Activated CD4-positive, CD25-positive, alpha-beta regulatory T cell treated with anti-CD3 and anti-CD28 coated beads, Interleukin-2, amount 50 U/mL, for 16 hours (primary cell): ENCODE data around the gene PIEZO2.
"Not testable (repeated sequence)": the region's sequence is repeated elsewhere in the genome, so short reads cannot be mapped to it uniquely, and the experiment has no call there.

Experiments
- DNase-seq: peaks from one replicate; pipeline ENCODE4 v3.0.0-alpha.2; 2020; ENCODE audit warnings: low read depth, low spot score

The PIEZO2 gene

DNA sequence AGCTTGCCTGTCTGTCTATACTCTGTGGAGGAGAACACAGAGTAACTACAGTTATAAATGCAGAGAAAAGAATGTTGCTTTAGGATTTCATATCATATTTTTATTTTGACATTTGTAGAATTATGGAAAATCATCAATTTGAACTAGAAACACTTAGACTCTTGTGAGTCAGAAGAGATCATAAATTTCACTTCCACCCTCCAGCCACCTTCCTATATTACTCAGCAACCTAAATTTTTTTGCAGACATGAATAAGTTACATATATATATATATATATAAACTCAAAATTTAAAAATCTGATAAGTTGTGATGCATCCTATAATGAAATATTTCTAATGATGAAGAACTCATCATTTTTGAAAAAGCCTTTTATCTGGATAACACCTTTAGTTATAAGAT lies 172.3 kb downstream of the PIEZO2 start:
- no peak for DNase-seq

DNA sequence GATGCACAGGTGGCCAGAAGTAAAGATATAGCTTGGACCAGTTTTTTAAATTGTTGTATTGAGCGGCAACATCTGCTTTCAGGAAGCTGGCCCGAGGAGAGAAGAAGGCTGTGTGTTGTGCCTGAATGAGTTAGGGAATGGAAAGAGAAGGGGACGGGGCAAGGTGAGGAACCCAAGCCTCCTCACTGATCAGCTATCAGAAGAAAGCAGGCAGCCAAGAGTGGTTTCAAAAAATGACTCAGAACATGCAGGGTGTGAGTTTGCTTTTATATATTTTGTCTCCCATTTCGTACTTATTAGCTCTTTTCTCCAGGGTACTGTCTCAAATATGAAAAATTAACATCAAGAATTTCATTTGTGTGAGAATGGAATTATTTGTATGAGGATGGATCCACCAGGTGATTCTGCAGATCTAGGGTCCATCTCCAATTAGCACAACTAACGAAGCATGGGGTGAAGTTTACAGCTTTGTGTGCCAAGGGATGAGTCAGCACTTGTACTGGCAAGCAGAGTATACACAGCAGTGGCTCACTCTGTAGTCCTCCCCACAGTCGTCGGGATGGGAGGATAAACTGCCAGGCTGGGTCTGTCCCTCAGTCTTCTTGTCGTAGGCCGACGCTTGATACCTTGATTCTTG lies 175.7 kb downstream of the PIEZO2 start:
- no peak for DNase-seq

DNA sequence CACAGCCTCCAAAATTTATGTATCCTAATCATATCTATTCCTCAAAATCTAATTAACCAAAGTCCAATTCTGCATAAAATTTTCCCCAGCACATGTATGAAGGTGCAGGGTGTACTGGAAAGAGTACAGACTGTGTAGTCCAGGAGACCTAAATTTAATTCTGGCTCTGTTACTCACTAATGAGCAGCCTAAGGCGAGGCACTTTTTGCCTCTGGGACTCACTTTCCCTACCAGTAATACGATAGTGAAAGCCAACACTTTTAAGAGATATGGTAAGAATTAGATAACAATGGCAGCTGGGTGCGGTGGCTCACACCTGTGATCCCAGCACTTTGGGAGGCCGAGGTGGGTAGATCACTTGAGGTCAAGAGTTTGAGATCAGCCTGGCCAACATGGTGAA lies 177.7 kb downstream of the PIEZO2 start:
- no peak for DNase-seq

DNA sequence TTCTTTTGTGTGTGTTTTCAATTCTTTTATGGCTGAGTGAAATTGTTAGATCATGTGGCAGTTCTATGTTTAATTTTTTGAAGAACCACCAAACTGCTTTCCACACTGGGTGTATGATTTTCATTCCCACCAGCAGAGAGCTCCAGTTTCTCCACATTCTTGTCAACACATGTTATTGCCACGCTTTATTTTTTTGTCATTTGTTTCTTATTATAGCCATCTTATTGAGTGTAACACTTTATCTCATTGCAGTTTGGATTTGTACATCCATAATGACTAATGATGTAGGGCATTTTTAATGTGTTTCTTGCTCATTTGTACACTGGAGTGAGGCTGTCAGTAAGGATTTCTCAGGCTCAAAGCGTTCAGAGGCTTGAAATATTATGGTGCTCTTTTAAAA lies 184.2 kb downstream of the PIEZO2 start:
- DNase-seq: no peak

DNA sequence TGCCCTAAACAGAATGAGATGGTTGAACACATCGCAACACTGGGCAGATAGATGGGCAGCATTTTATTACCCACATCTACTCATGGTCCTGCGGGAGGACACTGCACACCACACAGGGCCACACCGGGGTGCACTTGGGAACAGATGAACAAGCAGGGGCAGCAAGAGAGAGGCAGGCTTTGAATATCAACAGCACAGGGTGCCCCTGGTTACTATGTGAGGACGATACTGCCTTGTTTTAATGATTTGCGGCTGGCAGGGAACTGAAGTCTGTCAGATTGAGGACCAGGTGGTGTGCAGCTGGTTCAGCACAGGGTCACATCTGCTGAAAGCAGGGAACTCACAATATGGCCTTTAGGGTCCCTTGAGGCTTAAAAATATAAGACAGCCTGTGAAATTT lies 195.7 kb downstream of the PIEZO2 start:
- DNase-seq: no peak

DNA sequence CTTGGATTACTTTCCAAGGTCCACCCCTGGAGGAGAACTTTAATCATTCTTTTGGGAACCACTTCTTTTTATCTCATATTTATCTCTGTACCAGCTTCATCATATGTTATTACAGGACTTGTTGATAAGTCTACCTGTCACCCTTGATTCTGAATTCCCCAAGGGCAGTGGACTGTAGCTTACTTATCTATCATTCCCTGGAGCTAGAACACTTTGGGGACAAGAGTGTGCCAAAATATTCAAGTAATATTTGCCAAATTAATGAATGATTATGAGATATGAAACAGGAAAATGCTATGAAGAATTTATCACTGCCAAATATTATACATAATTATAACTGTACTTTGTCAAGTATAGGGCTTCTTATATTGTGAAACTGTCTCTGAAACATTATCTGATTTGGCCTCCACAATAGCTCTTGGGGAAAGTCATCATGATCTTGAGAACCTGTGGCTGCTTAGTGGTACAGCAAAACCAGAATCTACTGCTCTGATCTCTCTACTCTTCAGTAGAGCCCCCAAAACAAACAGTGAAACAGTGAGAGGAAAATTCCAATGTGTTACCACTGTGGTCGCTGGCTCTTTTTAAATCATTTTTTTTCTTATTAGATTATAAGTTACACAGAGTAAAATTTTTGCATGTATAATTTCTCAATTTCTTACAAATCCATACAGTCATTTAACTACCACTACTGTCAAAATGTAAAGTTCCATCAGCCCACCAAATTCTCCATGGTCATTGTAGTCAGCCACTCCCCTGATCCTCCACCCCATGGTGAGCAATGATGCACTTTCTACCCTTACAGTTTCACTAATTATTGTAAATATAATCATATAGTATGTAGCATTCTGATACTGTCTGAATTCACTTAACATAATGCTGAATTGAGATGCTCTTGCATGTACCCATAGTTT lies 197.5 kb downstream of the PIEZO2 start:
- no peak for DNase-seq

DNA sequence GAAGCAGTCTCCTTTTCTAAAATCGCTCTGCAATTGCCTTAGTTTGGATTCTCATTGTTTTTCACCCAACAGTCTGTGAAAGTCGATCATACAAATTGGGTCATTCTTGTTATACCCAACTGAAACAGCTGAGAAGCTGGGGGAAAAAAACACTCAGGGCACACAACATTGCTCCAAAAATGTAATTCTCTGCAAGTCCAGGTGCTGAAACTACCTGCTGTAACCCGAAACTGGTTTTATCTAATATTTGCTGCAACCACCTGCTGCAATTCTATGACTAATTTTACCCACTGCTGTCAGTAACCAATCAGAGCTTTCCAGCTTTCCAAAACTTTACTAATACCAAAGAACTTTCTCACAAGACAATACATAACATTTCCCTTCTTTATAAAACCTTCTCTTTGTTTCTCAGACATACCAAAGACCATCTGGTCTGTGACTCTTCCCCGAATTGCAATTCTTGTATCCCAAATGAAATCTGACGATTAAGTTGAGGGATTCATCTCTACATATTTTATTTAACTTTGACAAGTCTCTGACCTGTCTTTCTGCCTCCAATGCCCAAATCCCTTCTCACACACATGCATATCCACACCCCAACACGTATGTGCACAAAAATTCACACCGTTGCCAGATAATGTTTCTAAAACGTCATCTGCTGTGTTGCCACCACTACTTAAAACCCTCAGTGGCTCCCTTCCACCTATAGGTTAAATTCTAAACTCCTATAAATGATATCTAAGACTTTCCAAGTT lies 198.3 kb downstream of the PIEZO2 start:
- no peak for DNase-seq

DNA sequence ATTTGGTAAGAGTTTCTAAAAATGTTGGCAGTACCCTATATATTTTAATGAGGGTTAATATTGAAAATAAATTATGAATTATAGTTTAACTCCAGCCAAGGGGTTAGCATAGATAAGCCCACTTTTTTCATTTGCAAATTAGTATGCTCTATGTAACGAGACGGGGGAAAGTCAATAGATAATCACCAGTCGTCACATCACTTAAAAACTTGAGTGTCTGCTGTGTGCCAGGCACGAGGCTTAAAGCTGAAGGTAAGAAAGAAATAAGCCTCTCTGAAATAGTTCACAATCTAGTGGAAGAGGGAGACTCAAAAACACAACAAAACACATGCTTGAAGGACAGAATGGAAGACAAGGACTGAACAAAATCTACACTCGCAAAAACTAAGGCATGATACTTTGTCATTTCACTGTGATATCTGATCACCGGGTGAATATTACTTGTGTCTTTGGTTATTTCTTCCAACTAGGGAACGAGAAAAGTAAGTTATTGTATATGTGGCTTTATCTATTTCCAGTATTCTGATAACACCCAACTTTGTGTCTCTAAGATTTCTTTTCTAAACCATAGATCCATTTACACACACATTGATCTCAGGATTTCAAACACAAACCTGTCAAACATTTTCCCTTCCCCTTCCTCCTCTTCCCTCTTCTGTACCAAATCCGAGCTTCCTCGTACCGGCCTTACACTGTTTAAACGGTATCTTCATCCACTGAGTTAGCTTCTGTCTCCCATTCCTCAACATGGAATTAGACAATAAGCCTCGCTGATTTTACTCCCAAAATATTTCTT lies 199.1 kb downstream of the PIEZO2 start:
- no peak for DNase-seq

DNA sequence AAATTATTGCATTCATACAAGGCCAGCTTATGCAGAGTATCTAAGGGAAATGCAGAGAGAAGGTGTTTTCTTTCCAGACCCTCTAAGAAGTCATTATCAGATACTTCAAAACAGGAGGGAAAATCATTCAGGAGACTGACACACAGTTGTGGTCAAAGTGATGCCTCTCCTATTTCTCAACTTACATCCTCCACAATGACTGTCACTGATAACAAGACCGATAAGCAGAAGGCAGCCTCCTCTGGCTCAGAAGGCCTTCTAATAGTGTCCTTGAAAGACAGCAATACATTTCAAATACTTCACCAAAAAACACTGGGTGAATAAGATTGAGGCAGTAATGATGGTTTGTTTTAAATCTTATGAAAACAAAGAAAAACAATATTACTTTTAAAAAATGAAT lies 199.7 kb downstream of the PIEZO2 start:
- no peak for DNase-seq

DNA sequence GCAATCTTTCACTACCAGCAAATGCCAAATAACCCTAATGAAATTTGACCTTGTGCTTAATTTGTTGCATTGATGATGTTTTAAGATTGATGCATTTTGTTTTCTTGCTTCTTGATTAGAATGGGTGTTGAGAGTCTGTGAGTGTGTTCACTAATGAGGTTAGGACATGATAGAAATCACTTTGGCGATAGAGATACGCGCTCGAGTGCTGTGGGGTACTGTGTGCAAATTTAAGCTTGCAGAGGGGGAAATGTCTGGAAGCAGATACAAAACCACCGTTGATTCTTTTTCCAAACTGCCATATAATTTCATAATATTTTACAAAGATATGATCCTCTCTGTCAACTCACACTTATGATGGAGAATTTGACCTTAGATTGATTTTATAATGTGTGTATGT lies 200.9 kb downstream of the PIEZO2 start:
- DNase-seq: no peak

DNA sequence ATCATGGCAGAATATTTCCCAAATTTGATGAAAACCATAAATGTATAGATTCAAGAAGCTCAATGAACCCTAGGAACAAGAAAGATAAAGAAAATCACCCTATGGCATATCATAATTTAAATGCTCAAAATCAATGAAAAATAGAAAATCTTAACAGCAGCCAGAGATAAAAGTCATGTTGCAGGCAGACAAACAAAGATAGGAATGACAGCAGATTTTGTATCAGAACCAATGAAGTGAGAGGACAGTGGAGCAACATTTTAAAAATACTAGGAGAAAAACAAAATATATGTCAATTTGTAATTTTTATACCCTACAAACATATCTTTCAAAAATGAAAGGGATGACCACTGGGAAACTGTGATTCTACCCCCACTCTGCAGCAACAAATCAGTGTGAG lies 203.3 kb downstream of the PIEZO2 start:
- no peak for DNase-seq

DNA sequence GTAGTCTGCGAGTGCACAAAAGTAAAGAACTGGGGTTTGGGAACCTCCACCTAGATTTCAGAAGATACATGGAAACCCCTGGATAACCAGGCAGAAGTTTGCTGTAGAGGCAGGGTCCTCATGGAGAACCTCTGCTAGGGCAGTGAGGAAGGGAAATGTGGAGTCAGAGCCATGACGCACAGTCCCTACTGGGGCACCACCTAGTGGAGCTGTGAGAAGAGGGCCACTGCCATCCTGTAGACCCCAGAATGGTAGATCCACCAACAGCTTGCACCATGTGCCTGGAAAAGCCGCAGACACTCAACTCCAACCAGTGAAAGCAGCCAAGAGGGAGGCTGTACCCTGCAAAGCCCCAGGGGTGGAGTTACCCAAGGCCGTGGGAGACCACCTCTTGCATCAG lies 206.4 kb downstream of the PIEZO2 start:
- no peak for DNase-seq

DNA sequence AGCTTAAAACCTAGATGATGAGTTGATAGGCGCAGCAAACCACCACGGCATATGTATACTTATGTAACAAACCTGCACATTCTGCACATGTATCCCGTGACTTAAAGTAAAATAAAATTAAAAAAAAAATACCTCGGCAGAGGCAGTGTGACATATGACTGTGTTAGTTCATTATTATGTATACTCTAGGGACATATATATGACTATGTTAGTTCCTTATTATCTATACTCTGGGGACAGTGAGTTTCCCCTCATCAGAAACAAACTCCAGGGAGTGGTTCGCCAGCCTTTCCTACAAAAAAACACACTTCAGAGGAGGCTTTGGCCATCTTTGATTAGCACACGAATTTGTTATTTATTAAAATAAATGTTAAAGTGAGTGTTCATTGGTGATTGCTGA lies 209.5 kb downstream of the PIEZO2 start:
- no peak for DNase-seq

DNA sequence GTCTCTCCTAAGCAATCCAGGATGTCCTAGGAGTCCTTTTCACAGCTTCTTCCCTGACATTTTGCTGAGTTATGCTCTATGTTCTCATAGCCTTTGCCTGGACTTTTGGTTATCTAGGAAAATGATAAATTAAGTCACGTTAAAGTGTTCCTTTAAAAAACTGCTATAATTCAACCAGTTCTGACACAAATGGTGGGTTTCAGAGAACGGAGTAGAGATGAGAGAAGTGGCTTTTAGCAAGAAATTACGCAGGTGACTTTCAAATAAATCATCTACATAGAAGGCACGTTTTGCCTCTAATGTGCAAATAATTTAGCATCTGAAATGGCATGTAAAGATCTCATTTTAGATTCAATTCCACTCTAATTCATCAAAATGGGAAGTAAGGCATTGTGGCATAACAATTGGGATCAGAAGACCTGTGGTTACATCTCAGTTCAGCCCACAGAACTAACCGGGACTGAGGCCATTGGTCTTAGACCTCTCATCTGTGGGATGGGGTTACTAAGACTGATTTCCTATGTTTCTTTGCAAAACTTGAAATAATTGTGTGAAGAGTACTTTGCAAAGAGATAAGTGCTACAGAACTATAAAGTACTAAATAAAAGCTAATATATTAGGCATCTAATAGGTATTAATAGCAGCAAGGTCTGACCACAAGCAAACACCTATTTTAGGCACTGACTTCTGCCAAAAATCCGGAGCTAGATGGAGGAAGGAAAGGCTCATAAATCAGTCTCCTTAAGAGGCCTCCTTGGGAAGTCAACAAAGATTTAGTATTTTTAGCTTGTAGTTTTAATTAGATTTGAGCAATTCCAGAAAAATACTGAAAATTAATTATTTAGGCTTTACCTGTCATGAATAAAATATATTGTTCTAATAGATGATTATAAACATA lies 211.4 kb downstream of the PIEZO2 start:
- no peak for DNase-seq

DNA sequence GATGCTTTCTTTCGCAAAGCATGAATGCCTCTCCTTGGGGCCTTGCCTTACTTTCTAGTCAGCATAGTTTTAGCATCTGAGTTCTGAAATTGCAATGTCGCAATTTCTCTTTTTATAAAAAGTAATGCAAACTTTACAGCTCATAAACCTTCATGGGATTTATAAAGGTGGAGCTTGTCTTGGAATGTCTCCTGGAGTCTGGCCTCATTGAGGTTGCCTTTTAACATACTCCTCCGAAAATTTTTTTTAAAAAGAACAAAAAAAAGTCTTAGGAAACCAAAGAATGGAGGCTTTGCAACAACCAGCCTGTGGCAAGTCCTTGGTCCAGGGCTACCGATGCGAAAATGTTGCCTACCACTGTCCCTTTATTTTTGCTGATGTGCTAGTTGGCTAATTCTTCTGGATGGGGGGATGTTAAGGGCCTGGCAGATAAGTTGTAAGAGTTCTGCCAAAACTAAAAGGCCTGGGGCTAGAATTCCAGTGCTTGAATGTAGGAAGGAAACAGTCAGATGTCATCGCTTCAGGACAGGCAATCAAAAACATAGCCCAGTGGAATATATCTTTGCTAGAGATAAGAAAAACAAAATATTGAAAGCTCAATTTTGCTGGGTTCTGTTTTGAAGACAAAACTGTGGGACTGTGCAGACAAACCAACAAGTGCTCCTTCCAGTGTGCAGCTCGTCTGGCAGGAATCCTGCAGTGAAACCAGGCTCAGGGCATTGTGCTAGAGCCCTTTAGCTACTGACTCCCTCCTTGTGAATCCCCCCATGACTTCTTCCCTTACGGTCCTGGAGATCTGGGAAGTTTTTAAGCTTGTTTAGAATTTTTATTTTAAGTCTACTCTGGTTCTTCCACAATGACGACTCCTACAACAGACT lies 213.0 kb downstream of the PIEZO2 start:
- DNase-seq: no peak

DNA sequence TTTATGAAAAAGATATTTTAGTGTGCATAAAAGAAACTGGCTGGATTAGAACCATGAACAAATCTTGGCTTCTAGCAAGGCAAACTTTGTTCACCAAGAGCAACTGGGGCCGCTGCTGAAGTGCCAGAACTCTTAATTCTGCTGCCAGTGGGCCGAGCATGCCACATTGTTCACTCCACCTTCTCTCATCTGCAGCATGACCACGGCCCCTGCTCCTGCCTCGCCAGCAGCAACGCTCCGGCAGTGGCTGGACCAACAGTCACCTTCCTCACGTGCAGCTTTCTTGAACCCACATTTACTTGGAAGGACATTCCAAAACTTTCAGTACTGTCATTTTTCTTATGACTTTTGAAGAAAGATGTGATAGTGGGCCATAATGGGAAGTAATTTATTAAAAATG lies 213.8 kb downstream of the PIEZO2 start:
- no peak for DNase-seq

DNA sequence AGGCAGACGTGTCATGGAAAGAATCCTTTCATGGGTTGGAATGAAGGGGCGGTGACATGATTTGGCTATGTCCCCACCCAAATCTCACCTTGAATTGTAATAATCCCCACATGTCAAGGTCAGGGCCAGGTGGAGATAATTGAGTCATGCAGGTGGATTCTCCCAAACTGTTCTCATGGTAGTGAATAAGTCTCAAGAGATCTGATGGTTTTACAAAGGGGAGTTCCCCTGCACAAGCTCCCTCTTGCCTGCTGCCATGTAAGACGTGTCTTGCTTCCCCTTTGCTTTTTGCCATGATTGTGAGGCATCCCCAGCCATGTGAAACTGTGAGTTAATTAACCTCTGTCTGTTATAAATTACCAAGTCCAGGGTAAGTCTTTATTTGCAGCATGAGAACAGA lies 215.7 kb downstream of the PIEZO2 start:
- DNase-seq: not testable (repeated sequence)

DNA sequence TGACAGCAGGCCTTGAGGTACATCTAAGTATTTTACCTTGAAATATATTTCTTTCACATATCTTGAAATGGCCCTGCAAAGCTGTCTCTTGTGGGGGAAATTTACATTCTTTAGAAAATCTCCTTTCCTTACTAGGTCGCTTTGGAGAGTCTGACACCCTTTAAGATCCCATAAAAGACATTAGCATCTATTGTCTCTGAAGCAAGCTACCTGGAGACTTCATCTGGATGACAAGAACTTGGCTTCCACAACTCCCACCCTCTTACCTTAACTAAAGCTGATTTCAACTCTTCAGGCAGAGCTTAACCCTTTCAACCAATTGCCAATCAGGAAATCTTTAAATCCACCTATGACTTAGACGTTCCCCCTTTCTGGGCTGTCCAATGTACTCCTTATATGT lies 219.3 kb downstream of the PIEZO2 start:
- DNase-seq: no peak

DNA sequence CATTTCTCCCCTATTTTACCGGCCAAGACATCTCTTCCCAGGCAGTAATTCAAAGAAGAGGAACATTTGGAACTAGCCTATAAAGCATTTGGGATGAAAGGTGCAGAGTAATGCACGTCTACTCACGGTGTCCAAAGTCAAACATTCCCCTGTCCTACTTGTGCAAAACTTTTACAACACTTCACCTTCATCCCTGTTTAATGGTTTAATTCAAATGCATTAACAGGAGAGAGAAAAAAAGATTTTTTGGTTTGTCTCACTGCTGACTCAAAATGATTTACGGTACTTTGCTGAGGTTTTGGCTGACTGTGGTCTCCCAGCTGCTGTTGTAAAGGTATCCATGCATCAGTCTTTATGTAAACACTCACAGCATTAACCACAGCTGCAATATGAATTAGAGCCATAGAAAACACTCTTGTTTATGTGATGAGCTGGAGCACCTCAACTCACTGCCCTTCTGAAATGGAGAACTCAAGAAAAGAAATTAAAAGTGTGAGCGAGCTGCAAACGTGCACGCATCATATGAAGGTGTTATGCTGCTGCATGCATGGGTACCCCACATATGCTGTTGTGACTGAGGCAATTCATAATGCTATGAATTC lies 220.5 kb downstream of the PIEZO2 start:
- DNase-seq: no peak
